ENCODE results near the gene LRSAM1.
"Not testable (repeated sequence)": the region's sequence is repeated elsewhere in the genome, so short reads cannot be mapped to it uniquely, and the experiment has no call there.

Gene LRSAM1

GRCh38 chr9:127457191-127457878 is 6.0 kb downstream of the LRSAM1 start:
- DNase-seq (ENCODE audit: low spot score): no peak

DNA sequence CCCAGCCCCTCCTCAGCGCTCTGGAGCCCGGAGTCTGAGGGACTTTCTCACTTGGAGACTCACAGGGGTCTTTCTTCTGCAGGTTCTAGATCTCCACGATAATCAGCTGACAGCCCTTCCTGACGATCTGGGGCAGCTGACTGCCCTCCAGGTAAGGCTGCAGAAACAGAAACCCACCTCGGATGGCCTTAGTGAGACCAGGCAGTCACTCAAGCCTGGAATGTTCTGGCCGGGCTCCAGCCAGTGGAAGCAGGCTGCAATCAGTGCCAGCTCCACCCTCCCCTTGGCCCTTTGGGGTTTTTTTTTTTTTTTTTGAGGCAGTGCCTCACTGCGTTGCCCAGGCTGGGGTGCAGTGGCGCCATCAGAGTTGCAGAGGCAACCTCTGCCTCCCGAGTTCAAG is 7.6 kb downstream of the LRSAM1 start:
- no peak for DNase-seq (ENCODE audit: low spot score)

GRCh38 chr9:127463382-127463781 is 12.1 kb downstream of the LRSAM1 start:
- no peak for DNase-seq (ENCODE audit: low spot score)

DNA sequence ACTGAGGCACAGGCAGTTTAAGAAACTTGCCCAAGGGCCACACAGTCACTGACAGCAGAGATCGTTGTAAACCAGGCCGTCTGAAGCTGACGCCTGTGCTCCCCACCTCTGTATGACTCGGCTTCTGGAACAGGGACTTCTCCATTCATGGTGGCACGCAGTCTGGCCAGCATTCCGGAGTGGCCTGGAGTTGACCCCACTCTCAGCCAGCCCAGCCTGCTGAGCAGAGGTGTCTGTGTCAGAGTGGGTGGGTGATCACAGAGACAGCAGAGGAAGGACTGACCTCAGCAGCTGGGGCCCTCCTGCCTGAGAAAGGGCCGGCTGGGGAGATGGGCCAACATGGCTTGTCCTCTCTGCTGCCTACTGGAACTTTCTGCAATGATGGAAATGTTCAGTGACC is 12.6 kb downstream of the LRSAM1 start:
- DNase-seq (ENCODE audit: low spot score): no peak

DNA sequence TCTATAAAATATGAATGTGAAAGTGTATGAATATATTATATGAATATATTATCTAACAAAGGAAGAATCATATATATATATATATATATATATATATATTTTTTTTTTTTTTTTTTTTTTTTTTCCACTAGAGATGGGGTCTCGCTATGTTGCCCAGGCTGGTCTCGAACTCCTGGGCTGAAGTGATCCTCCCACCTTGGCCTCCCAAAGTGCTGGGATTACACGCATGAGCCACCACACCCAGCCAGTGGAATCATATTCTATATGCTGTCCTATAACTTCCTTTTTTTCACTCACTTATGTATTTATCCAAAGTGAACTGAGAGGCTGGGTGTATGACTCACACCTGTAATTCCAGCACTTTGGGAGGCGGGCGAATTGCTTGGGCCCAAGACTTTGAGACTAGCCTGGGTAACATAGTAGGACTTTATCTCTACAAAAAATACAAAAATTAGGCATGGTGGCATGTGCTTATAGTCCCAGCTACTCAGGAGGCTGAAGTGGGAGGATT is 15.2 kb downstream of the LRSAM1 start:
- DNase-seq (ENCODE audit: low spot score): not testable (repeated sequence)

DNA sequence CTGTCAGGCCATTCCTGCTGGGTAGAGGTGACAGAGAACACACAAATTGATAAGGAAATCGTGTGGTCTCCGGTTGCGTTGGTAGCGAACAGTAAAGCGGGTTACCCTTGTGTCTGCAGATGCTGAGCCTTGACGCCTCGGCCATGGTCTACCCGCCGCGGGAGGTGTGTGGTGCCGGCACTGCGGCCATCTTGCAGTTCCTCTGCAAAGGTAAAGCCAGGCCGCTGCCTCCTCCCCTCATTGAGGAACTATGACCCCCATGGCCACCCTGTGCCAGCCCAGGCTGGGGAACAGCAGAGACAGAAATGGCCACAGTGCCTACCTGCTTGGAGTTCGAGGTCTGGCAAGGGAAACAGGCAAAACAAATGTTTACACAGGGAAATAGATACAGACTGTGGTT is 16.3 kb downstream of the LRSAM1 start:
- DNase-seq (ENCODE audit: low spot score): no peak

DNA sequence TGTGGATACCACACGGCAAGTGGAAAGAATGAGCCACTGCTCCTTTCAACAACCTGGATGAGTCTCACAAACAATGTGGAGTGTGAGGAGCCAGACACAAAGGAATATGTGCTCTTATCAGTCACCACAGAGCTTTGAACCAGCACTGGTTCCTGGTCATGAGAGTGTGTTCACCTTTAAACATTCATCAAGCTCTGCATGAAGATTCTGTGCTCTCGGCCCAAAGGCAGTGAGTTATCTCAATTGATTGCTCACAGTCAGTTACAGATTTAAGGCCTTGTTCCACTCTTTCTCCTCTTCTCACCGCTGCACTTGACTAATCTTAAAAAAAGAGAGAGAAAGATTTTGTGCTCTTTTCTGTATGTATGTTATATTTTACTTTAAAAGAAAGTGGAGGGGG is 19.4 kb downstream of the LRSAM1 start:
- DNase-seq (ENCODE audit: low spot score): no peak

- DNase-seq (ENCODE audit: low spot score): no peak
Observed at GRCh38 chr9:127473501-127473900, 22.2 kb downstream of the LRSAM1 start.

GRCh38 chr9:127473932-127474331 is 22.6 kb downstream of the LRSAM1 start:
- no peak for DNase-seq (ENCODE audit: low spot score)

DNA sequence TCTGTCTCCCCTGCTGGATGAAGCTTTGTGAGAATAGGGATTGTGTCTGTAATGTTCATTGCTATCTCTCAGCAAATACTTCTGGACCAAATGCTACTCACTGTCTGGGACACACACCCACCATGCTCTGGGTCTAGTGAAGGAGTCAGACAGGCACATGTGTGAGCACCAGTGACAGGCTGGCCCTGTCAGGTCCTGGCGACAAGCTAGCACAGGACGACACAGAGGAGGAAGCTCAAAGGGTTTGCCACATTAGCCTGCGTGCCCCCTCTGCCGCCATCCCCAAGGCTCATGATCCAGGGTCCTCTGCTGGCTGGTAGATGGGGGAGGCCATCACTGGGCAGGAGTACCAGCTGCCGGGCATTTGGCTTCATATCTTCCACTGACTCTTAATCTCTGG is 23.3 kb downstream of the LRSAM1 start:
- DNase-seq (ENCODE audit: low spot score): no peak

GRCh38 chr9:127479507-127480081 is 28.3 kb downstream of the LRSAM1 start:
- DNase-seq (ENCODE audit: low spot score): no peak

DNA sequence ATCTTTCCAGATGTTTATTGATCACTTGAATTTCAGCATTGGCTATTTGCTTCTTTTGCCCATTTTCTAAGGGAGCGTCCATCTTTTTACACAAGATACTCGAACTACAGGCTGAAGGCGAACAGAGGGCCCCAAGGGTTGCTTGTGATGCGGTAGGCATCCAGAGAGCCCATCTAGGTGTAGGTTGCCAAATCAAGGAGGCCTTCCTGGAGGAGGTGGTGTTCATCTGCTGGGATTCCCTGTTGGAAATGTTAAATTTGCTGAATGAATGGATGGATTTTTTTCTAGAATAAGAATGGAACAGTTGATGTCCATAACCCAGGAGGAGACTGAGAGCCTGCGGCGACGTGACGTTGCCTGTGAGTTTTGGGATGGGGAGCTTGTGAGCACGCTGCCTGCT is 31.4 kb downstream of the LRSAM1 start:
- no peak for DNase-seq (ENCODE audit: low spot score)

GRCh38 chr9:127485995-127486394 is 34.7 kb downstream of the LRSAM1 start:
- DNase-seq (ENCODE audit: low spot score): no peak

DNA sequence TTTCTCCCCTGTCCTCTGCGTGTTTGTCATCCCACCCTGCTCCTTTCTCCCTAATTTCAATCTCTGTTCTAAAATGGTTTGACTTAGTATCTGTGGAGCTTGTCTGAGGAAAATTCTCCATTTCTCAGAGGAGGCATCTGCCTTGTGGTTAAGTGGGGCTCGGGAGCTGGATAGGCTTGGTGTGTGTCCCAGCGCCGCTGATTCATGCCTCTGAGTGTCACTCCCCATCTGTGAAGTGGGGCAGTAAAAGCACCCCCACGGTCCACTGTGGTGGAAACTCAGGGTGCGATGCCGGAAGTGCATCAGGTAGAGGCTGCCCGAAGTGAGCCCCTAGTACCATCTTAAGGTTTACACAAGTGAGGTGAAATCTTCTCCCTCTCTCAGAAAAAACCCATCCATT is 37.6 kb downstream of the LRSAM1 start:
- no peak for DNase-seq (ENCODE audit: low spot score)

DNA sequence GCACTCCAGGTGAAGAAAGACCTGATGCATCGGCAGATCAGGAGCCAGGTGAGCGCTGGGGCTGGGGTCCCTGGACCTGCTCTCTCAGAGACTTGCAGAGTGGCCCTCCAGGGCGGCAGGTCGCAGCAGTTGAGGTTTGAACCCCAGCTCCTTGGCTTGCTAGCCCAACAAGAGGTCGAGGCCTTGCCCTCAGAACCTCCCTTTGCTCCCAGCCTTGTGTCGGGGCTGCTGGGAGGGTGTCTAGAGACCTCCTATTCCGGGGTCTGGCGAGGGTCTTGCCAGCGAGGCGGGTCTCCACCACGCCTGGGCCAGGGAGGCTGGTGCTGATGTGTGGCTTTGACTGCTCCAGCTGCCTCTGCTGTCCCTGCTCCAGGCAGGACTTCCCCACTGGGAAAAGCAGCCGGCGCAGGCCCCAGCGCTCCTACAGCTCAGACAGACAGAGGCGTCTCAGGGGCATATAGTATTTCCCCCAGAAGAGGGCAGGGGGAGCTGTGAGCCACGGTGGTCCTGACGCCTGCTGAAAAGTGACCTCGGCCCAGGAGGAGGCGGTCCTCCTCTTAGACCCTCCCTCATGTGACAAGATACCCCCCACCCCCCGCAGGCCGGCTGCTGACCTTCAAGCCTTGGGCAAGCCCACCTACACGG is 38.3 kb downstream of the LRSAM1 start:
- DNase-seq (ENCODE audit: low spot score): no peak

DNA sequence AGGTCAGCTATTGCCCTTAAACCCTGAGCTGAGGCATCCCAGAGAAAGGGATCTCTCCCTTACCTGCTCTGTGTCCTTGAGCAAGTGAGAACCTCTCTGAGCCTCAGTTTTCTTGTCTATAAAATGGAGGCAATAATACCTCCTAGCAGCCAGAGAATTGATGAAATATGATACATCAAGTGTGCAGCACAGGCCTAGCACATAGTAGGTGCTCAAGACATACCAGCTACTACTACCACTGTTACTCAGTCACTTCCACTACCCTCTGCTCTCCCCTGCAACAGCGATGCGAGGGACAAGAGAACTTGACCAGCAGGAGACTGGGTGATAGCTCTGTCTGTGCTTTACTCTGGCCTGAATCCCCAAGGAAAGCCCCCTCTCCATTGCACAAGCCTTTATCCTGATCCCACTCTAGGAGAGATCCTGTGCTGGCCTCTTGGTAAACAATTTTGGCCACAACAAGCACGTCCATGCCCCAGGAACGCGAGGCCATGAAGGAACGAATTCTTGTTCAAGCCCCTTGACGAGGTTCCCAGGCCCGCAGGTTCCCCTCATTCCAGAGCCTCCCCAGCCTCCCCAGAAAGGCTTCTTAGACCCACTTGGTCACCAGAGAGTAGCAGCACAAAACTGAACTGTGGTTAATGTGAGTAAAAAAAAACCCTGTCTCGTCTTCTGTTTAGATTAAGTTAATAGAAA is 39.4 kb downstream of the LRSAM1 start:
- DNase-seq (ENCODE audit: low spot score): no peak

DNA sequence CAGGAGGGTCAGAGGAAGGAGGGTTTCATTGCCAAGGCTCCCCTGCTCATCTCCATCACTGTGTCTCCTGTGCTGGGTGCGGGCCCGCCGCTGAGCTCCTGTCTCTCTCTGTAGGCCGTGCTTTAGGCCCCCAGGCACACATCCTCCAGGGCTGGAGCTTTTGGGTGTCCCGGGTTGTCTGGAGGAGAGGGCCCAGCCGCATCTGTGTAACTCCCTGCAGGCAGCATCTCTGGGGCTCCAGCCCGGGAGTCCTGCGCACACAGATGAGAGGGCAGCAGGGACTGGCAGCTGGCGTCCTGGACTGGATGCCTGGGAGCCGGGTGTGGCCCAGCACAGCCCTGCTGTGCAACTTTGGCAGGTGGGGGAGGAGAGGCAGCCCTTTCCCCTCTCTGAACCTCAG is 40.2 kb downstream of the LRSAM1 start:
- no peak for DNase-seq (ENCODE audit: low spot score)

DNA sequence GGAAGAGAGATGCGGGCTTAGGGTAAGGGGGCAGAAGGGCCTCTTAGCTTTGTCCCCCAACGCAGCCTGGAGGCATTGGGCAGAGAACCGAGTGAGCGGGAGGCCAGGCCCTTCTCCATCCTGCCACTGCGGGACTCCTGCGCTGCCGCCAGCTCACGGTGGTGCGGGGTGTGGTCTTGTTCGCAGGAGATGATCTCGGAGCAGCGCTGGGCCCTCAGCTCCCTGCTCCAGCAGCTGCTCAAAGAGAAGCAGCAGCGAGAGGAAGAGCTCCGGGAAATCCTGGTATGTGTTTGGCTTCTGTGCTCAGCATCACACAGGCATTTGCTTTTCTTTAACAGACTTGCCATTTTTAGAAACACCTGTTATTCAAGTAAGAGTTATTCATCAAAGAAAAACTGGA is 41.3 kb downstream of the LRSAM1 start:
- DNase-seq (ENCODE audit: low spot score): no peak

- DNase-seq (ENCODE audit: low spot score): no peak
Observed at GRCh38 chr9:127493592-127494303, 42.4 kb downstream of the LRSAM1 start.

GRCh38 chr9:127494304-127494702 is 43.0 kb downstream of the LRSAM1 start:
- DNase-seq (ENCODE audit: low spot score): no peak

DNA sequence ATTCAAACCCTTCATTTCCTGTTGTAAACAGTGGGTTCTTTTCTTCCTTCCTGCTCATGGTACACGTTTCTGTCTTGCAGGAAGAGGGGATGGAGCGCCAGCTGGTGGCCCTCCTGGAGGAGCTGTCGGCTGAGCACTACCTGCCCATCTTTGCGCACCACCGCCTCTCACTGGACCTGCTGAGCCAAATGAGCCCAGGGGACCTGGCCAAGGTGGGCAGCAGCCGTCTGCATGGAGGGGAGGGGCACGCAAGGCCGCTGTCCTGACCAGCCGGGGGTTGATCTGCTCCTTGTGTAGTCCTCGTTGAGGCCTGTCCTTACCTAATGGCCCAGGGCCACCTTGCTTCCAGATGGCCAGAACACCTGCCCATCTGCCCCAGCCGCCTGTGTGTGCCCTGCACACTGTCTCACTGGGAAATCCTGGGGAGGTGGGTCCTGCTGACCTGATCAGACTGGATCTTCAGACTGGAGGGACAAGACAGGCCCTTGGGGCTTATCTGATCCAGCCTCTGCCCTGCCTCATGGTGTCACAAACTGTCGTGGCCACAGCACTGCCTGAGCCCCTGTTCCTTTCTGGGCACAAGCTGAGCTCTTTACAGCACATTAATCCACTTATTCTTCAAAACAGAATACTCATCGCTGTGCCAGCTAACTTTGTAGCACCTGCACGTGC is 44.7 kb downstream of the LRSAM1 start:
- DNase-seq (ENCODE audit: low spot score): no peak

GRCh38 chr9:127496974-127497373 is 45.7 kb downstream of the LRSAM1 start:
- DNase-seq (ENCODE audit: low spot score): no peak

All from GM03348 (cell line).